Middle frontal gyrus (tissue), 1 donor: ENCODE measurements around the gene TAL1.

Source experiments
- DNase-seq: peaks from one replicate; pipeline ENCODE4 v3.0.0-alpha.2; 2015; ENCODE audit warnings: low spot score; ENCODE audit errors: extremely low spot score

The TAL1 gene

GRCh38 chr1:47189844-47190508 is 42.0 kb downstream of the TAL1 start, which contains the start of gene PDZK1IP1:
PDZK1IP1 (minus strand) TSS chr1:47190036; CDS start chr1:47189932, 104 bp downstream.
- no peak for DNase-seq

GRCh38 chr1:47188791-47189785 is 42.9 kb downstream of the TAL1 start:
- no peak for DNase-seq

- no peak for DNase-seq
Observed at GRCh38 chr1:47187926-47188250, 44.1 kb downstream of the TAL1 start.

GRCh38 chr1:47187231-47187925 is 44.6 kb downstream of the TAL1 start:
- no peak for DNase-seq

GRCh38 chr1:47186267-47187185 is 45.5 kb downstream of the TAL1 start:
- DNase-seq: no peak

GRCh38 chr1:47184822-47185677 is 47.0 kb downstream of the TAL1 start:
- no peak for DNase-seq

GRCh38 chr1:47184090-47184821 is 47.8 kb downstream of the TAL1 start:
- no peak for DNase-seq

GRCh38 chr1:47183308-47184089 is 48.5 kb downstream of the TAL1 start:
- no peak for DNase-seq

- no peak for DNase-seq
Observed at GRCh38 chr1:47182676-47183235, 49.3 kb downstream of the TAL1 start.

- no peak for DNase-seq
Observed at GRCh38 chr1:47181955-47182675, 49.9 kb downstream of the TAL1 start.

- DNase-seq: no peak
Observed at GRCh38 chr1:47181095-47181954, 50.7 kb downstream of the TAL1 start.

- no peak for DNase-seq
Observed at GRCh38 chr1:47180603-47181094, 51.4 kb downstream of the TAL1 start.

- DNase-seq: no peak
Observed at GRCh38 chr1:47179988-47180563, 51.9 kb downstream of the TAL1 start.

- DNase-seq: peak; percentile 72
Observed at GRCh38 chr1:47179017-47179987, 52.7 kb downstream of the TAL1 start.

GRCh38 chr1:47178654-47179016 is 53.4 kb downstream of the TAL1 start:
- DNase-seq: no peak
